ENCODE measurements around the gene TPGS2. TPM values are rescaled to one million over a fixed set of nuclear protein-coding genes. Genes with fewer than 3 reads are reported as not detected.

The TPGS2 gene
- total RNA-seq, 1 experiment from 2014 or later, result 93.3 TPM

- Histone ChIP-seq H3K9ac (ENCODE audit: low read length) (no peak overlapping the region), H3K4me1 (ENCODE audit: control insufficient read depth in 1 of 2, insufficient read depth in 2 of 2, low read length in 2 of 2) (peaks cover 8 to 15% of the 10 kb centered on the region in 2 experiments; a peak in 2 of 4 replicates), H4K20me1 (ENCODE audit: insufficient read depth) (no peaks in the 10 kb centered on the region), H3K27ac (ENCODE audit: low read depth, low read length) (no peak overlapping the region), H3K36me3 (ENCODE audit: control insufficient read depth in 1 of 2, insufficient read depth in 2 of 2, low read length in 2 of 2) (no peaks in the 10 kb centered on the region), H3K4me2 (ENCODE audit: low read length) (no peak overlapping the region), H2AFZ (ENCODE audit: low read depth, low read length, poor library complexity, severe bottlenecking) (no peak overlapping the region), H3K79me2 (ENCODE audit: insufficient read depth, low read length) (peaks cover 20% of the 10 kb centered on the region), H3K4me3 (replicated peaks in 1 of 2; ENCODE audit: low read depth in 1 of 2, low read length in 2 of 2) (no peak overlapping the region), H3K9me3 (ENCODE audit: control insufficient read depth in 1 of 2, insufficient read depth in 1 of 2, low read depth in 1 of 2, low read length in 2 of 2) (no peaks in the 10 kb centered on the region), H3K27me3 (ENCODE audit: insufficient read depth, low read length) (no peaks in the 10 kb centered on the region), H3K9me2 (ENCODE audit: insufficient read depth) (no peaks in the 10 kb centered on the region)
- no TSS peak for BruUV-seq (replicated peaks)
- ChIA-PET RAD21 (ENCODE audit: low non-redundant PET in 1 of 2, low total read pairs in 2 of 2, uncharacterized antibody in 2 of 2, unreplicated experiment in 2 of 2) (no interaction called here), CTCF (no interaction called here), POLR2A (no interaction called here)
- no peak for DNase-seq (ENCODE audit: low read depth, low spot score)
- no peak for TF ChIP-seq MAX (IDR thresholded peaks at IDR 0.05)
- no peak for TF ChIP-seq EGR1 (IDR thresholded peaks at IDR 0.05; ENCODE audit: low read depth)
- TF ChIP-seq EZH2 (IDR thresholded peaks at IDR 0.05), result no peak
- TF ChIP-seq SRF (IDR thresholded peaks at IDR 0.05; ENCODE audit: low read depth), result no peak
- no peak for TF ChIP-seq CBX3 (IDR thresholded peaks at IDR 0.05; ENCODE audit: low read depth)
- ATAC-seq, result no peak
- intact Hi-C loops (cut with micrococcal nuclease), result no loop called here
These were observed 2.3 kb upstream of the TPGS2 start for GRCh38 chr18:36831139-36831538.

GRCh38 chr18:36830158-36830495, 1.3 kb upstream of the TPGS2 start:
- no peak overlapping the region for H2AFZ ChIP-seq (ENCODE audit: low read depth, low read length, poor library complexity, severe bottlenecking)
- TF ChIP-seq FOSL1 (IDR thresholded peaks at IDR 0.05; ENCODE audit: low read depth), result no peak
- no peak for TF ChIP-seq CBX3 (IDR thresholded peaks at IDR 0.05; ENCODE audit: low read depth)
- TF ChIP-seq EZH2phosphoT487 (IDR thresholded peaks at IDR 0.05; ENCODE audit: borderline replicate concordance), result no peak
- TF ChIP-seq MAX (IDR thresholded peaks at IDR 0.05), result no peak
- TF ChIP-seq POLR2AphosphoS5 (IDR thresholded peaks at IDR 0.05; ENCODE audit: low read depth, low read length), result no peak
- TF ChIP-seq ATF3 (IDR thresholded peaks at IDR 0.05), result no peak
- no peak for TF ChIP-seq ZNF274 (IDR thresholded peaks at IDR 0.05; ENCODE audit: low read depth, low read length)
- no peak for TF ChIP-seq SP1 (IDR thresholded peaks at IDR 0.05; ENCODE audit: low read depth)
- TF ChIP-seq POLR2A (IDR thresholded peaks at IDR 0.05; ENCODE audit: borderline replicate concordance, extremely low read depth, insufficient read depth, insufficient read length), result no peak
- no peak for TF ChIP-seq ZBTB33 (IDR thresholded peaks at IDR 0.05; ENCODE audit: extremely low read depth, insufficient replicate concordance, low read length)
- TF ChIP-seq EGR1 (IDR thresholded peaks at IDR 0.05; ENCODE audit: low read depth), result no peak
- TF ChIP-seq CTCF (IDR thresholded peaks at IDR 0.05 in 2 of 3, conservative IDR thresholded peaks at IDR 0.05 in 1 of 3; ENCODE audit: borderline replicate concordance in 1 of 3, insufficient read depth in 1 of 3, low read depth in 2 of 3, low read length in 2 of 3), result no peak
- no peak for TF ChIP-seq SIN3A (IDR thresholded peaks at IDR 0.05; ENCODE audit: low read depth)
- TF ChIP-seq ELF1 (IDR thresholded peaks at IDR 0.05; ENCODE audit: borderline replicate concordance, low read depth), result no peak
- TF ChIP-seq YY1 (IDR thresholded peaks at IDR 0.05; ENCODE audit: extremely low read depth, insufficient replicate concordance, low read depth, low read length), result no peak
- TF ChIP-seq CEBPB (IDR thresholded peaks at IDR 0.05; ENCODE audit: low read depth), result no peak
- H3K9ac ChIP-seq (ENCODE audit: low read length), result peak overlapping the region; percentile 77; the same call in 1 of the 2 replicates

More at GRCh38 chr18:36830158-36830495, 1.3 kb upstream of the TPGS2 start:
- Histone ChIP-seq H3K9me3 (ENCODE audit: control insufficient read depth in 1 of 2, insufficient read depth in 1 of 2, low read depth in 1 of 2, low read length in 2 of 2) (no peaks in the 10 kb centered on the region), H3K36me3 (ENCODE audit: control insufficient read depth in 1 of 2, insufficient read depth in 2 of 2, low read length in 2 of 2) (no peaks in the 10 kb centered on the region), H3K27me3 (ENCODE audit: insufficient read depth, low read length) (no peaks in the 10 kb centered on the region), H3K9me2 (ENCODE audit: insufficient read depth) (no peaks in the 10 kb centered on the region), H4K20me1 (ENCODE audit: insufficient read depth) (no peaks in the 10 kb centered on the region), H3K4me3 (replicated peaks in 1 of 2; ENCODE audit: low read depth in 1 of 2, low read length in 2 of 2) (peak overlapping the region; percentile 66 to 98), H3K4me1 (ENCODE audit: control insufficient read depth in 1 of 2, insufficient read depth in 2 of 2, low read length in 2 of 2) (peaks cover 8 to 15% of the 10 kb centered on the region in 2 experiments; a peak in 2 of 4 replicates), H3K4me2 (ENCODE audit: low read length) (peak overlapping the region; percentile 91), H3K79me2 (ENCODE audit: insufficient read depth, low read length) (peaks cover 29% of the 10 kb centered on the region), H3K27ac (ENCODE audit: low read depth, low read length) (no peak overlapping the region)
- no peak for DNase-seq (ENCODE audit: low read depth, low spot score)
- intact Hi-C loops (cut with micrococcal nuclease), result no loop called here
- no peak for ATAC-seq
- ChIA-PET POLR2A (no interaction called here), CTCF (no interaction called here), RAD21 (ENCODE audit: low non-redundant PET in 1 of 2, low total read pairs in 2 of 2, uncharacterized antibody in 2 of 2, unreplicated experiment in 2 of 2) (no interaction called here)
- BruUV-seq (replicated peaks), result TSS peak; percentile 46

All from HCT116 (cell line).